H1 (cell line): ENCODE measurements around the gene ROBO2. TPM values are rescaled to one million over a fixed set of nuclear protein-coding genes. Genes with fewer than 3 reads are reported as not detected.

Experiments
- CHD7 ChIP-seq: fragments of 300-600 bp; sonication (generic); IDR thresholded peaks from 2 replicates; pipeline ENCODE4 v1.7.1; 2012; ENCODE audit warnings: low read length, moderate library complexity, mild to moderate bottlenecking, inconsistent platforms; ENCODE audit not compliant: insufficient replicate concordance
- CREB1 ChIP-seq: IDR thresholded peaks from 2 replicates; pipeline ENCODE4 v1.6.1; 2012; ENCODE audit warnings: inconsistent platforms
- EGR1 ChIP-seq: IDR thresholded peaks from 2 replicates; pipeline ENCODE4 v1.6.1; 2011; ENCODE audit warnings: low read depth, low read length, borderline replicate concordance
- EP300 ChIP-seq, 2 experiments: IDR thresholded peaks; 1 replicate in 1 of 2; 2 replicates in 1 of 2; pipeline ENCODE4 v1.6.1; 2011 to 2012; ENCODE audit warnings: low read depth in 2 of 2, low read length in 2 of 2, mild to moderate bottlenecking in 2 of 2, borderline replicate concordance in 1 of 2, inconsistent platforms in 1 of 2, moderate library complexity in 1 of 2
- FOSL1 ChIP-seq: IDR thresholded peaks from 2 replicates; pipeline ENCODE4 v1.6.1; 2011; ENCODE audit warnings: mild to moderate bottlenecking, low read depth, low read length, moderate library complexity; ENCODE audit not compliant: insufficient read depth
- HDAC6 ChIP-seq: IDR thresholded peaks from one replicate; pipeline ENCODE4 v1.7.1; 2012; ENCODE audit warnings: low read depth, mild to moderate bottlenecking, inconsistent platforms, low read length, moderate library complexity
- KDM4A ChIP-seq: IDR thresholded peaks from one replicate; pipeline ENCODE4 v1.7.1; 2012; ENCODE audit warnings: low read depth, mild to moderate bottlenecking, moderate library complexity, low read length, inconsistent platforms; ENCODE audit not compliant: severe bottlenecking
- KDM5A ChIP-seq: fragments of 200-600 bp; IDR thresholded peaks from 2 replicates; pipeline ENCODE4 v1.7.1; 2012; ENCODE audit warnings: mild to moderate bottlenecking, low read length, inconsistent platforms, mixed read lengths
- NANOG ChIP-seq: IDR thresholded peaks from 2 replicates; pipeline ENCODE4 v1.6.1; 2011; ENCODE audit warnings: low read length, low read depth, mild to moderate bottlenecking, inconsistent platforms; ENCODE audit not compliant: insufficient read depth, poor library complexity, severe bottlenecking
- POLR2A ChIP-seq, 2 experiments: IDR thresholded peaks; 1 replicate in 1 of 2; 2 replicates in 1 of 2; pipeline ENCODE4 v1.6.1; 2011; ENCODE audit warnings: low read depth in 2 of 2, low read length in 2 of 2, mild to moderate bottlenecking in 2 of 2; ENCODE audit errors: control extremely low read depth in 1 of 2
- TAF7 ChIP-seq: optimal IDR thresholded peaks from 2 replicates; pipeline ENCODE3; 2011; ENCODE audit warnings: low read depth, mild to moderate bottlenecking, inconsistent platforms, low read length, moderate library complexity, borderline replicate concordance
- TBP ChIP-seq: IDR thresholded peaks from 2 replicates; pipeline ENCODE4 v1.6.1; 2011; ENCODE audit warnings: low read depth, low read length, improper control_type of control experiment
- YY1 ChIP-seq: IDR thresholded peaks from 2 replicates; pipeline ENCODE4 v1.6.1; 2011; ENCODE audit warnings: low read depth, mild to moderate bottlenecking, low read length
- polyA plus RNA-seq, 7 experiments: library from polyadenylated mRNA; depleted of rRNA in 3 of 7; stranded (reverse) in 5 of 7; unstranded in 2 of 7; fragments of >200 nt in 5 of 7; fragments of 200-250 nt in 2 of 7; gene quantifications; 1 replicate in 5 of 7; 2 replicates in 1 of 7; 4 replicates in 1 of 7; pipeline versions ENCODE4 v1.2.1 to v1.2.3, GENCODE V29; 2011 to 2013; ENCODE audit warnings: missing spikeins in 2 of 7, mixed read lengths in 2 of 7
- total RNA-seq: library from RNA; stranded (reverse); fragmentation: NEBNext Ultra II Directional; extraction: Animal tissue kit (Norgen Biotek cat#: 25700); gene quantifications from 2 replicates; pipeline ENCODE4 v1.2.1, GENCODE V29; 2021

The ROBO2 gene
- total and polyA plus RNA-seq, 2 of the 8 experiments (the other 6 are each of a cell fraction or from before 2014, with no cell fraction given): 1.5 to 2.9 TPM

GRCh38 chr3:77618686-77619085, 578.8 kb downstream of the ROBO2 start (continued):
- TF ChIP-seq CHD7 (no peak), YY1 (no peak), CREB1 (no peak), NANOG (no peak), KDM4A (no peak), TAF7 (no peak), EGR1 (no peak), EP300 (IDR thresholded peaks at IDR 0.05; ENCODE audit: borderline replicate concordance in 1 of 2, low read depth in 2 of 2, low read length in 2 of 2) (no peak), TBP (no peak), POLR2A (IDR thresholded peaks at IDR 0.05; ENCODE audit: control extremely low read depth in 1 of 2, low read depth in 2 of 2, low read length in 2 of 2) (no peak), KDM5A (no peak), HDAC6 (no peak), FOSL1 (no peak)
